Measurements from ENCODE around the gene CLMN.
A peak's percentile ranks its signal among the peaks of the same experiment; 100 is the strongest.
"Not testable (repeated sequence)": the region's sequence is repeated elsewhere in the genome, so short reads cannot be mapped to it uniquely, and the experiment has no call there.

Gene CLMN

DNA sequence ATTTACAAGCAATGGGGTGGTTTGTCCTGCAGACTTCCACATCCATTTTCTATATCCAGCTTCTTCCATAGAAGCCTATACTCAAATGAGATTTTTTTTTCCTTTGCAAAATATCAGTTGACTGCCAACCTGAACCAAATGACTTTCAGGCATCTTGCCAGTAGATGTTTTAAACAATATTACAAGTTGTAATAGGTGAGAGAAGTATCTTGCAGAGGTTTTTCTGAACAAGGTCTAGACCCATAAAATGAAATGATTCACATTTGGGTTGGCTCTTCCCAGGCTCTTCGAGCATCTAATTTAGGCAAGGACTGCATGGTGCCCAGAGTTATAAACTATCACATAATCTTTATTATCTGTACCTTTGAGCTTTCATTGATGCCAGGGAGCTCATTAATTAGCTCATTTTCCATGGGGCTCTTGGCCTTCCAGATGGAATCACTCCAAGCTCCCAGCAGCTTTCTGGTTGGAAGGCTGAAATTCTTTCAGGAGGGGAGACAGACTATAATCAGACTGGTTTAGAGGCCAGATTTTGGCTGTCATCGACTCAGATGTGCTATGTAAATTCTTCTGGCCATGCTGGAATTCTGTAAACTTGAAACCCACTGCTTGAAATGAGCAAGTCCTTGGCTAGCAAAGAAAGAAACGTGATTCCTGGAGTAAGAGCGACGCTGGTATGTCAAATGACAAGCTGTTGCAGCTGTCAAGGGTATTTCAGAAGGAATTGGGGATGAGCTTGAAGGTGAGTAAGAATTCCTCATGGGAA lies 130.2 kb downstream of the CLMN start:
- DNase-seq, result peak; percentile 70

DNA sequence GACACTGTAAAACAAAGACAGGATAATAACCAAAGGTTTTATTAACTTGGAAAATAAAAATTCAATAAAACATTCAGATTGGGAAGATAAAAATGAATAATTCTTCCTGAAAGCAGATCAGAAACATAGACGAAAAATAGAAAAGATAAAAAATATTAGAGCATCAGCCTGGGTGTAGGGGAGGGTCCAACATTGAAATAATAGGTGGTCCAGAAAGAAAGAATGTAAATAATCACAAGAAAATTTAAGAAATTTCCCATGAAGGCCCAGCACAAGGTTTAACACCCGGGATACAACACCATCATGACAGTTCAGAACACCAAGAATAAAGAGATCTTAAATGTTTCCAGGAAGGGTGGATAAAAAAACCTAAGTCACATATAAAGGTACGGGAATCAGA lies 131.3 kb downstream of the CLMN start:
- no peak for DNase-seq

DNA sequence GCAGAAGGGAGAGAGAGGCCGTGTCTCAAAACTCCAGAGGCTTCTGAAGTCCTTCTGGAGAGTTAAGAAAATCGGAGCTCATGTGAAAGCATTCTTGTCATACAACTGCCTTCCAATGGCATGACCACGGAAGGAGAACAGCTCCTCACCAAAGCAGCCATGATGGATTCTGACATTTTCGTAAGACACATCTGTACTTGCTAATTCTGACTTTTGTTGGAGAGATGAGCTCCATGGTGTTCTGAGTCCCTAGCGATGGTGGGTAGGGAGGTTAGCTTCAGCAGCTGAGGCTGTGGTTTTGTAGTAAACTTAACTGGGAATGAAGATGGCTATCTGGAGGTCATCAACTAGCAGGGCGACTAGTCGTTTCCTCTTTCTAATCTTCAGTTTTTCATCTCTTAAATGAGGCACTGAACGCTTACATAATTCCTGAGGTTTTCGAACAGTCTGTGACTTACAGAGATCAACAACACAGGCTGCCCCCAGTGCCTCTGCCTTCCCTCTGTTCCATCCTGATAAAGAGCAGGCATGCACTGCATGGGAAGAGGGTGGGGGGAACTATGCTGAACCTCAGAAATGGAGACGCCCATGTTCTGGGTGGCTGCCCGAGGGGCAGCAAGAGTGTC lies 133.8 kb downstream of the CLMN start:
- DNase-seq, result no peak

DNA sequence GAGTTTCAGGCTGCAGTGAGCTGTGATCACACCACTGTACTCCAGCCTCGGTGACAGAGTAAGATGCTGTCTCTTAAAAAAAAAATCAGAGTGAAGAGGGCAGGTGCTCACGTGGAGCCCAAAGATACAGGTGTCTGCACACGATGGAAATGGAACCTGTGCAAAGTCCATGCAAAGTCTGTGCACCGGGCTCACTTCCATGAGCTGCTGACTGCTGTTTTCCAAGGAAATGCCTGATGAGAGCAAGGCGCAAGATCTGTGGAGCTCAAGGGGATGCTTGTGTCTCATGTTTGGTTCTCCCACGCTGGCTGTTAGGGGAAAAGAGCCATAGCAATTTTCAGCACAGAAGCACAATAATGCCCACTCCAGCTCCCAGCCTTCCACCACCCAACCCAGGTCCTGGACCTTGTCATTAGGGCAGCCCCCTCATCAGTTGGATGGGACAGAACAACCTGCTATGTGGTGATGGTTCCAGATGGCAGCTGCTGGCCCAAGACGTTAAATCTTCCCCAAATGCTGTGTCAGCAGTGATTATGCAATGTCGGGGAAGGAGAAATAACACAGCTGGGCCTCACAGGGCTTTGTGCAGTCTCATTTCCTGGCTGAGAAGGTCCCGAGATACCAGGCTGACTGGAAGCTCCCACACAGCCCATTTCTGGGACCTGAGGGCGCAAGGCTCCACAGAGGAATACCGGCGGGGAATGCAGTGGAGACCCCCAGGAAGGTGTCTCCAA lies 134.5 kb downstream of the CLMN start:
- peak; percentile 56 for DNase-seq

DNA sequence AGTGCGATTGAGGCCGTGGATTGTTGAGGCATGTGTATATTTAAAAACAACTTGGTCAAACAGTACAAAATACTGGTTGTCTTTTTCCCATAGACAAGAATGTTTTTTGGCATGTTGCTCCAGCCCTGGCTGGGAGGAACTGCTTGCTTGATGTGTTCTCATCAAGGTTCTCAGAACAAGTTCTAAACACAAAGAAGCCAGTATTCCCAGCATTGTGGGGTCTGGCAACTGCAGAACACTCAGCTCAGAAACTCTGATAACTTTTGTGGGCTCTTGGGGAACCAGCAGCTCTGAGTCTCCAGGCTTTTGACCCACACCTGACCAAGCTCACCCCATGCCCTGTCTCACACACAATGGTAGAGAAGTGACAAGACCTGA lies 135.3 kb downstream of the CLMN start:
- no peak for DNase-seq

DNA sequence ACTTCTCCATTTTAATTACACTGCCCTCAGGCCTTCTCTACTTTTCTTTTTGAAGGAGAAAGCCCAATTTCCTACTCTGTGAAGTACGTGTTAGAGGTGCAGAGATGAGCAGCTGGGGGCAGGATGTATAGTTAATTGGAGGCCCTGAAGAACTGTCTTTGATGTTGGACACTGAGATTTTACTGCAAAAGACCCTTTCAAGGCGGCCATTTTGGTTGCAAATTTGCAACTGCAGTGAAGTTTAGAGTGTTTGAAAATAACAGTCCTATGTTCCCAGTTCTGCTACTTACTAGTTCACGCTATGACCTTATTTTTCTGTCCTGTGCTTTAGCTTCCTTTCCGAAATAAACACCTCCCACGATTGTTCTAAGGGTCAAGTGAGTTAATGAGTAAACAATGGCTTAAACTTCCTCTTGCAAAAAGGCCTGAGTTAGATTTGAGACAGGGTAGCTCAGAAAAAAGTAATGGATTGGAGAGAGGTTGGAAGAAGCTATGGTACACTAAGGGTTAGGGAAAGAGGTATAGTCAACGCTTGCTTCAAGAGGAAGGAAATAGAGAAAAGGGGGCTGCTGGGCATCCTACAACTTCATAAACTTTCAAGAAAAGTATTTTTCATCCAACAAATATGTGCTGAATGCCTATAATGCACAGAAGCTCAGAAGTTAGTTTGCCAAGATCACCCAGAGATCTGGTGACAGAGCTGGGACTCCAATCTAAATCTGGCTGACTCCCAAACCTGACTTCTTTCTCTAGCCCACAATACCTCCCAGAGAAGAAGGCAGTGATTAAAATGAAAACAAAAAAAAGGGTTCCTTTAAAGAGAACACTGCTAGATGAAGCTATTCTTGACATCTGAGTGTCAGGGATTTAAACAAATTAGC lies 135.9 kb downstream of the CLMN start:
- DNase-seq, result peak; percentile 60

DNA sequence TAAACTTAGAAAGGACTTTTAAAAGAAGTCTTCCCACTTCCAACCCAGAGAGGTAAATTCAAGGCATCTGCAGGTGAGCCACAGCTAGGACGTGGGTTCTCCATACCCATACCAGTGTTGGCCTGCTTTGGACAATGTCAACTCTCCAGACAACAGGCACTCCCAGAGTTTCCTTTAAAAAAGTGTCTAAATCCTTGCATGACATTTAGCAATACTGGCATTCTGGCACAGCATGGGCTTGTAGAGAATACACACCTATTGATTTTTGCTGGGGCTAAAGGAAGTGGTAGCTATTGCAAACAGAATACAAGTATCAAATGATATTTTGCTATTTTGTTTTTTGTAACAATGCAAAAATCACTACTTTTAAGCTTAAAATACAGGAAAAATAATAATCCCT lies 136.6 kb downstream of the CLMN start:
- no peak for DNase-seq

DNA sequence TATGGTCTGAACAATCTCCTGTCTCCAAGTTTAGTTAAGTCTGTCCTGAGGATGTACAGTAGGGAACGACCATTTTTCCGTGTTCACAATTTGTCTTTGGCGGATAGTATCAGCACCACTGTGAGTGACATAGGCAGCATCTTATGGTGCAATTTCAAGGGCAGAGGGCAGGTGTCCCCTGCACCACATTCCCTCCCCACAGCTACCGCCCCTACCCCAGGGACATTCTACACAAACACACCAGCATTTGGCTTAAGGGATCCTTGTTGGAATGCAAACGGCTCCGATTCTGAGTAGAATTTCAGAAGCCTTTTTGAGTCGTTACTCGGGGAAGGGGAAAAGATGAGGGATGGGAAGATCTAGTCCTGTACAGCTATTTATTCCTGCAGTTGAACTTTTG lies 137.3 kb downstream of the CLMN start:
- no peak for DNase-seq

DNA sequence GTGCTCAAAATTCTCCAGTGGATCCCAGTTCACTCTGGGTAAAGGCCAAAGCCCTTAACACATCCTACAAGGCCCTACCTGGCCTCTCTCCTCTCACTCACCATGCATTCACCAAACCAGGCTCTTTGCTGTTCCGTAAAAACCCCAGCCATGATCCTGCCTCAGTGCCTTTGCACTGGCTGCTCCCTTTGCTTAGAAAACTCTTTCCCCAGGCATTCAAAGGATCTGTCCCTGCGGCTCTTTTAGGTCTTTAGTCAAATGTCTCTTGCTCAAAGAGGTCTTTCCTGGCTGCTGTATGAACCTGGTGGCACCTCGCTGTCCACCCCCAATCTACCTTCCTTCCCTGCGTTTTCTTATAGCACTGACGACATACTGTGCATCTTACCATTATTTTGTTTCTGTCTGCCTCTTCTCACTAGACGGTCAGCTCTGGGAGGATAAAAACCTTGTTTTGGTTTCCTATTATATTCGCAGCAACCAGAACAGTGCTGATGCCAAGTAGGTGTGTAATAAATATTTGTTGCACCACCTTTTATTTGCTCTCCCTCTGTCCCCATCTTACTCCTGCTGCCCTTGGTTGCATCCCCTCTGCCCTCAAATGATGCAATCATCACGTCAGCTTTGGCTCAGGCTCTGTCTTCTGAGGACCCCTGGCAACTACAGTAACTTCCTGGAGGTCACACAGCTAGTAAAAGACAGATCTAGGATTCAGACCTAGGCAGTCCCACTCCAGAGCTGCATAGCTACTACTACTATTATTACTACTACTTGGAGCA lies 138.6 kb downstream of the CLMN start:
- DNase-seq, result no peak

DNA sequence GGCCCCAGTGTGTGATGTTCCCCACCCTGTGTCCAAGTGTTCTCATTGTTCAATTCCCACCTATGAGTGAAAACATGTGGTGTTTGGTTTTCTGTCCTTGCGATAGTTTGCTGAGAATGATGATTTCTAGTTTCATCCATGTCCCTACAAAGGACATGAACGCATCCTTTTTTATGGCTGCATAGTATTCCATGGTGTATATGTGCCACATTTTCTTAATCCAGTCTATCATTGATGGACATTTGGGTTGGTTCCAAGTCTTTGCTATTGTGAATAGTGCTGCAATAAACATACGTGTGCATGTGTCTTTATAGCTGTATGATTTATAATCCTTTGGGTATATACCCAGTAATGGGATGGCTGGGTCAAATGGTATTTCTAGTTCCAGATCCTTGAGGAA lies 144.0 kb downstream of the CLMN start:
- not testable (repeated sequence) for DNase-seq

DNA sequence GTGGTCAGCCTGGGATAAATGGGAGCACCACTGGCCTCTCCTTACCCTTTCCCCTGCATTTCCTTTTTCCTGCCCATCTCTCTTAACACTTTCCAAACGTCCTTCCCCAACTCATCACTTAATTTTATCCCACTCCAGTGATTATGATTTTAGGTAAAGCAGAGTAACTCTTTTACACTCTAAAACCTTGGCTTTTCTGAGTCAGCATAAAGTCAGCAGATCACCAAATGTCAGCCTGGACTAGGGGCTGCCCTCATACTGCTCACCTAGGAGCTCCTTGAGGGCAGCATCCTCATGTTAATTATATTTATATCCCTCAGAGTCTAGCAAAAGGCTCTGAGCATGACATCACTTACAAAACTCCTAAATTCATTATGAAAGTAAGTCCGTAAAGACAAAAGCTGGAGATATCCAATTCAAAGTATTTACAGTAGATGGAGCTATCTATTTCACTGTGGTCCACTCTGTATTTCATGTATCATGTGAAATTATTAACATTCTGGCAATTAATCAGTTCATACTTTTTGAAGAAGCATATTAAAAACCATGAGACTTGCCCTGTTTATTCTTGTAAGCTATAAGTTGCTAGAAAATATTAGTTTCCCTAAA lies 145.4 kb downstream of the CLMN start:
- peak; percentile 32 for DNase-seq

DNA sequence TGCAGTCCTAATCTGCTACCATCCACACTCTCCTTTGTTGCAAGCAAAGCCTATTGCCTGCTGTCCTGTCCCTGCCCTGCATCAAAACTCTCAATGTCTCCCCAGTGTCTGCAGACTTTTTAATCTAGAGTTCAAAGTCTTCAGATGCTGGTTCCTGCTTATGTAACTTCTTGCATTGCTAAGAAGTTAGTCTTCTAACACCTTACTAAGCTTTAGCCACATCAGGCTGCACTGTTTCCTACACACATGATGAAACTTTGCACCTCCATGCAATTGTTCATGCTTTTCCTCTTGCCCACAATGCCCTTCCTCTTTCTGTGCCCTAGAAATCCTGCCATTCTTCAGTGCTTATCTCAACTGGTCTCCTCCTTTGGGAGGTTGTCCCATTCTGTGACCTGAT lies 146.2 kb downstream of the CLMN start:
- no peak for DNase-seq

DNA sequence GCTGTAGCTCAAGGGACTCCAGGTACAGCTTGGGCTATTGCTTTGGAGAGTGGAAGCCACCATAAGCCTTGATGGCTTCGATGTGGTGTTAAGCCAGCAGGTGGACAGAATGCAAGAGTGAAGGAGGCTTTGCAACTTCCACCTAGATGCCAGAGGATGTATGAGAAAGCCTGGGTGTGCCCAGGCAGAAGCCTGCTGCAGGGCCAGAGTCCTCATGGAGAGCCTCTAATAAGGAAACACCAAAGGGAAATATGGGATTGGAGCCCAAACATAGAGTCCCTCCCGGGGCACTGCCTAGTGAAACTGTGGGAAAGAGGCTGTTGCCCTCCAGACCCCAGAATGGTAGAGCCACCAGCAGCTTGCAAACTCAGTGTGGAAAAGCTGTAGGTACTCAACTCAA lies 152.5 kb downstream of the CLMN start:
- DNase-seq, result no peak

DNA sequence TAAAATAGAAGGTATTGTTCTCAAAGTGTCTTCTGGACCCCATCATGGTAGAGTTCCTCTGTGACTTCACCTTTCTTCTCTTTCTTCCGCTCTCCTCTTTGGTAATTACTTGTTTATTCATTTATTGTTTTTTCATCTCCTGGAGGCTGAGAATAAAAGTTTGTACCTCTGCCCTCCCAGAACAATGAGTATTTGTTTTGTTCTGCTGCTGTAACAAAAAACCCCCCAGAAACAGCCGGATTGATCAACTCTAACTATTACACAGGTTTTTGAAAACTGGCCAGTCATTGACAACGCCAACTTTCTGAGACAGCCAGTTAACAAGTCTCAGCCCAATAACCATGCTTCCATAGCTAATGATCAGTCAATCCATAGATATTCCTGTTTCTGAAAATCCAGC lies 154.2 kb downstream of the CLMN start:
- DNase-seq, result no peak

DNA sequence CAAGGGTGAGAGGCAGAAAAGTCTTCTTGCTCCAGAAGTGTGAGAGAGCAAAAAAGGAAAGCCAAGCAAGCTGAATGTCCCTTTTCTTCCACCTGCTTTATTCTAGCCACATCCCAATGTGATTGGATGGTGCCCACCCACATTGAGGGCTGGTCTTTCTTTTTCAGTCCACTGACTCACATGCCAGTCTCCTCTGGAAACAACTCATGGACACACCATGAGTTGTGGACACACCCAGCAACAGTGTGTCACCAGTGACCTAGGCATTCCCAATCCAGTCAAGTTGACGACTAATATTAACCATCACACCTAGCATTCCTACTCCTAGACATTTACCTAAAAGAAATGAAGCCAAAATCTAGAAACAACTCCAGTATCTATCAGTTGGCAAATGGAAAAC lies 155.2 kb downstream of the CLMN start:
- no peak for DNase-seq

DNA sequence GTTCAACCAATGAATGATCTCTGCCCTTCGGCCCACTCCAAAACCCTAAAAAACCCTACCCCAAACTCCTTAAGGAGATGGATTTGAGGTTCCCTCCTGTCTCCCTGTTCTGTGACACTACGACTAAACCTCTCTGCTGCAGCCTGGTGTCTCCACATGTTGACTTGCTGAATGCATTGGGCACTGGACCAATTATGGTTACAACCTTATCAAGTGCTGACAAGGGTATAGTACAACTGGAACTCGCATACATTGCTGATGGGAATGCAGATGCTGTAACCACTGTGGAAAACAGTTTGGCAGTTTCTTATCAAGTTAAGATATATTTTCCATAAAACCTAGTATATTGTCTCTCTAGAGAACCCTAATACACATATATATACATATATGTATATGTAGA lies 156.0 kb downstream of the CLMN start:
- no peak for DNase-seq

DNA sequence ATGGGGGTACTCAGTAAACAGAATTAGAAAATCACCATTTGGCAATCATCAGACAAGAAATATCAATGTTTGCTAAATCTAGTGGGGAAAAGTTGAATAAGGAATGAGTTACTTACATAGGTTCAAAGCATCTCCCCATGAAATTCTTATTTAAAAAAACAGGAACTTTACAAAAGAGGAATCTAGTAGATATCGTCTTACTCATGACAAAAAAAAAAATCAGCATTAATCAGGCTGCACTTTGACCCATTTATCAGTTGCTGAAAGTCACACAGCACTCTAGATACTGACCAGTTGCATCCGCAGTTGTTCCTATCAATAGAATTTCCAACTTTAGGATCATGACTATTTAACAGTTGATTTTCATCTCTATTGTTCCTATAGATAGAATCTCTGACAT lies 156.6 kb downstream of the CLMN start:
- no peak for DNase-seq

DNA sequence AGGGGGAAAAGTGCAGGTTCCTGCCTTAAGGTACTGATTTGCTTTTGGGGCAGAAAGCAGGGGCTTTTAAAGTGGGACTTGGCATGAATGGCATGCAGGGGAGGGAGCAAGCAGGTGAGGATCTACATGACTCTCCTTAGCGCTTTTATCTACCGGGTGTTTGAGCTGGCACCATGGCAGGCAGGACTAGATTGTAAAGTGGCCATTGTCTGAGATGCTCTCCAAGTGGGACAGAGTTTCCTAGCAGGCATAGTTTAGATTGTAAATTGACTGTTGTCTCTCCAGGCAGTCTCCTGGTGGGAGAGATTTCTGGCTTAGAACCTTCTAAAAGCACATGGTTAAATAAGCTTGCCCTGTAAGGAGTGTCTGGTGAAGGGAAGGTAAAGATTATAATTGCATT lies 157.1 kb downstream of the CLMN start:
- DNase-seq, result no peak

DNA sequence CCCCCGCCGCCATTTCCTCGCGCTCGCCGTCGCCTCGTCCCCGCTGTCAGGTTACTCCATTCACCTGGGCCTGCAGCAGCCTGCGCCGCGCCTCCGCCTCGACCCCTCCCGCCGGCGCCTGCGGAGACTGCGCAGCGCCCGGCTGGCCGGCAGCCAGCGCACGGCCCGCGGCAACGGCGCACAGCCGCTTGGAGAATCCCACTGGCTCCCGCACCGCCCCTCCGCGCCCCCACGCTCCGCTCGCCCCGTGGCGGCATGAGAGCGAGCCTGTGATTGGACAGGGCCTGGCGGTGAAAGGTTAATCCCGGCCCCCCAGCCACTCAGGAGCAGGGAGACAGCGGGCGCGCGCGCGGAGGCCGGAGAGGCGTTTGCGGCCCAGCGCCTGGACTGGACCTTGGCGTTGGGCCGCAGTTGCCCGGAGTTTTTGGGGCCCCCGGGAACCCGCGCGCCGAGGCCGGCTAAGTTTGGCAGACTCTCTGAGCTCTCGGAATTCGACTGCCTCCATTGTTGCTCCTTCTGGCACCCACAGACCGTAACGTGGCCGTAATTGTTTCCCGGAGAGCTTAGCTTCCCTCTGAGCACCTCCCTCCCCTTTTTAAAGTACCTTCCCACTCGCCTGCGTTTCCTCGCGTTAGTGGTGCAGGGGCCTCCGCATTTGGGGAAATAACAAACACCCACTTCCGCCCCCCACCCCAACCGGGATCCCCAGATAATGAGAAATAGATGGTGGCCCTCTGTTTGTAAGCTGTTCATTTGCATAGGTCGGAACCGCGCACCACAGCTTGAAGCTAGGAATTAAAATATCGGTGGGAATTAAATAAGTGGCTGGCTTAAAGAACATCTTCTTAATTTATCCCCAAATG lies 162.2 kb downstream of the CLMN start, which contains the start of gene DICER1:
Gene DICER1 (minus strand): TSS at position 203 of the 863 bp plus-strand sequence. CDS start 24,071 bp downstream, outside the sequence.
- peak; percentile 92 for DNase-seq

DNA sequence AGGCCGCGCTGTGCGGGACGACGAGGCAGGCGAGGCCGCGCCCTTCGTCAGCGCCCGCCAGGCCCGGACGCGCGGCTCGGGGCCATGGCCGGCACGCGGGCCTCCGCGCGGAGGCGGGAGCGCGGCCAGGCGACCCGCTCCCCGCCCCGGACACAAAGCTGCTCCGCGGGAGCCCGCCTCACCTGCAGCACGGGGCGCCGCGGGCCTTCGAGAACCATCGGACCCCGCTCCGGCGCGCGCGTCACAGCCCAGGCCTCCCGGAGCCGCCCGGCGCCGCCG lies 162.7 kb downstream of the CLMN start:
- no peak for DNase-seq
